HG03354 (cell line): ENCODE measurements around the gene FGGY.

Experiments used
- ATAC-seq: cut with Tn5 transposase; IDR thresholded peaks from one replicate; pipeline ENCODE4 v1.9.1; 2021; ENCODE audit warnings: mild to moderate bottlenecking; ENCODE audit not compliant: unreplicated experiment, poor library complexity, severe bottlenecking

Gene FGGY

GRCh38 chr1:59368008-59368670, 71.2 kb downstream of the FGGY start:
- ATAC-seq, result no peak

GRCh38 chr1:59375321-59376220, 78.7 kb downstream of the FGGY start:
- ATAC-seq, result no peak

- no peak for ATAC-seq
These were observed 80.5 kb downstream of the FGGY start for GRCh38 chr1:59377350-59377904.

GRCh38 chr1:59378621-59379370, 81.9 kb downstream of the FGGY start:
- no peak for ATAC-seq

- ATAC-seq, result no peak
These were observed 82.5 kb downstream of the FGGY start for GRCh38 chr1:59379371-59379728.

GRCh38 chr1:59383963-59384362, 87.1 kb downstream of the FGGY start:
- ATAC-seq, result no peak

- no peak for ATAC-seq
These were observed 87.5 kb downstream of the FGGY start for GRCh38 chr1:59384443-59384842.

GRCh38 chr1:59388191-59388590, 91.3 kb downstream of the FGGY start:
- ATAC-seq, result no peak

GRCh38 chr1:59389847-59390246, 93.0 kb downstream of the FGGY start:
- no peak for ATAC-seq

- no peak for ATAC-seq
These were observed 93.4 kb downstream of the FGGY start for GRCh38 chr1:59390307-59390706.

- ATAC-seq, result peak; percentile 55
These were observed 94.6 kb downstream of the FGGY start for GRCh38 chr1:59391212-59392179.

GRCh38 chr1:59393211-59394180, 96.6 kb downstream of the FGGY start:
- no peak for ATAC-seq

- no peak for ATAC-seq
These were observed 98.0 kb downstream of the FGGY start for GRCh38 chr1:59394706-59395425.

- no peak for ATAC-seq
These were observed 99.5 kb downstream of the FGGY start for GRCh38 chr1:59396387-59396786.

- ATAC-seq, result no peak
These were observed 100.4 kb downstream of the FGGY start for GRCh38 chr1:59397139-59397858.

- ATAC-seq, result no peak
These were observed 102.7 kb downstream of the FGGY start for GRCh38 chr1:59399642-59400041.

GRCh38 chr1:59401581-59401980, 104.7 kb downstream of the FGGY start:
- ATAC-seq, result no peak
